K562 (cell line): ENCODE results near the gene PPIL1. TPM values are rescaled to one million over a fixed set of nuclear protein-coding genes. Genes with fewer than 3 reads are reported as not detected.

Experiments
- ATAC-seq: fragments of 200-7000 bp; cut with Tn5 transposase; 3 replicates; pipeline ENCODE4 v1.9.1; 2020; ENCODE audit warnings: moderate library complexity
- BruUV-seq: library from RNA; stranded (reverse); fragments of 400-500 nt; replicated peaks from 2 replicates; lab custom pipeline; 2021; lab: Mats Ljungman, UMichigan
- CTCF ChIA-PET: fragments of 300-600 bp; formaldehyde crosslinking; extraction: SDS; loops from one replicate; lab custom pipeline; 2021; ENCODE audit warnings: low intra/inter-chr PET ratio; lab: Yijun Ruan, JAX
- POLR2A ChIA-PET: fragments of 300-600, 350-650 bp; sonication (Branson Sonifier 250); formaldehyde crosslinking; extraction: SDS; loops from one replicate; lab custom pipeline; 2021; ENCODE audit warnings: antibody characterized with exemption, inconsistent platforms; lab: Yijun Ruan, JAX
- DNase-seq, 4 experiments: peaks; one replicate each; pipeline versions ENCODE4 v3.0.0 to v3.0.0-alpha.2; 2011 to 2018; ENCODE audit warnings: low spot score in 3 of 4, mixed read lengths in 3 of 4; ENCODE audit errors: extremely low read depth in 1 of 4
- FAIRE-seq: peaks from 2 replicates; lab custom pipeline; 2011; peaks lifted over from hg19 to GRCh38; lab: Jason Lieb, UNC
- H2AFZ ChIP-seq: 2 replicates; pipeline ENCODE4 v1.6.0; 2011; ENCODE audit warnings: low read depth, low read length, control low read depth, inconsistent platforms
- H3K27ac ChIP-seq: fragments of 200-600 bp; 3 replicates; pipeline ENCODE4 v1.8.0; 2011; ENCODE audit warnings: low read depth, mild to moderate bottlenecking, control low read depth, inconsistent platforms, low read length, moderate library complexity, mixed read lengths; ENCODE audit errors: extremely low read depth
- H3K27me3 ChIP-seq, 2 experiments: fragments of 300-600 bp in 1 of 2; 2 replicates in 1 of 2; 3 replicates in 1 of 2; pipeline versions ENCODE4 v1.6.0 to v1.8.0; 2011; ENCODE audit warnings: inconsistent platforms in 2 of 2, low read length in 2 of 2, mild to moderate bottlenecking in 1 of 2, mixed read lengths in 1 of 2, moderate library complexity in 1 of 2; ENCODE audit not compliant: control insufficient read depth in 2 of 2, insufficient read depth in 2 of 2
- H3K36me3 ChIP-seq: fragments of 300-600 bp; 3 replicates; pipeline ENCODE4 v1.8.0; 2011; ENCODE audit warnings: mild to moderate bottlenecking, low read length, inconsistent platforms; ENCODE audit not compliant: control insufficient read depth, insufficient read depth
- H3K4me1 ChIP-seq, 2 experiments: fragments of 200-600 bp in 1 of 2; replicated peaks in 1 of 2; 2 replicates in 1 of 2; 3 replicates in 1 of 2; pipeline versions ENCODE4 v1.5.1 to v1.8.0; 2011; ENCODE audit warnings: inconsistent platforms in 2 of 2, low read length in 2 of 2, mild to moderate bottlenecking in 1 of 2, mixed read lengths in 1 of 2, moderate library complexity in 1 of 2; ENCODE audit not compliant: control insufficient read depth in 2 of 2, insufficient read depth in 2 of 2
- H3K4me2 ChIP-seq: 2 replicates; pipeline ENCODE4 v1.6.1; 2011; ENCODE audit warnings: low read length, control low read depth, inconsistent platforms, mixed read lengths; ENCODE audit not compliant: insufficient read depth
- H3K4me3 ChIP-seq: fragments of 200-600 bp; sonication (generic), shearing (Covaris generic); 2 replicates; pipeline ENCODE4 v1.5.1; 2016; ENCODE audit warnings: control low read depth, inconsistent platforms
- H3K79me2 ChIP-seq: fragments of 200-600 bp; 3 replicates; pipeline ENCODE4 v1.8.0; 2011; ENCODE audit warnings: low read length, inconsistent platforms; ENCODE audit not compliant: control insufficient read depth, insufficient read depth
- H3K9ac ChIP-seq, 2 experiments: 2 replicates each; pipeline versions ENCODE4 v1.6.0 to v1.6.1; 2011; ENCODE audit warnings: low read depth in 2 of 2, low read length in 2 of 2, control low read depth in 1 of 2, inconsistent platforms in 1 of 2, mild to moderate bottlenecking in 1 of 2, mixed read lengths in 1 of 2; ENCODE audit not compliant: insufficient read depth in 1 of 2
- H3K9me1 ChIP-seq: one replicate; pipeline ENCODE4 v1.6.0; 2011; ENCODE audit warnings: inconsistent platforms, mild to moderate bottlenecking, low read length, moderate library complexity; ENCODE audit not compliant: control insufficient read depth, insufficient read depth
- H3K9me3 ChIP-seq: replicated peaks from 2 replicates; pipeline ENCODE4 v1.5.1; 2011; ENCODE audit warnings: low read depth, low read length, inconsistent platforms; ENCODE audit not compliant: control insufficient read depth, insufficient read depth
- H4K20me1 ChIP-seq: replicated peaks from 2 replicates; pipeline ENCODE4 v1.6.1; 2011; ENCODE audit warnings: low read length, inconsistent platforms, mixed read lengths; ENCODE audit not compliant: control insufficient read depth, insufficient read depth
- ARHGAP35 ChIP-seq: fragments of 450-650 bp; IDR thresholded peaks from 2 replicates; pipeline ENCODE4 v1.6.1; 2018; ENCODE audit not compliant: partially characterized antibody
- BRD4 ChIP-seq: fragments of 200-600 bp; sonication (generic); IDR thresholded peaks from 2 replicates; pipeline ENCODE4 v1.6.1; 2017; ENCODE audit warnings: inconsistent platforms
- CEBPG ChIP-seq, 3 experiments: fragments of 200-800 bp in 1 of 3; sonication (Bioruptor generic) in 1 of 3; sonication (generic) in 1 of 3; formaldehyde crosslinking in 1 of 3; IDR thresholded peaks in 2 of 3; conservative IDR thresholded peaks in 1 of 3; 2 replicates each; pipeline versions ENCODE4 v1.6.1 to v1.8.0; 2016 to 2022; ENCODE audit warnings: missing compliant biosample characterization in 2 of 3, missing genetic modification characterization in 2 of 3, mild to moderate bottlenecking in 1 of 3, missing genetic modification reagents in 1 of 3
- CHD1 ChIP-seq: fragments of 200-600 bp; sonication (generic); IDR thresholded peaks from one replicate; pipeline ENCODE4 v1.6.1; 2012; ENCODE audit warnings: mild to moderate bottlenecking, moderate library complexity, low read length, inconsistent platforms
- HCFC1 ChIP-seq: IDR thresholded peaks from 2 replicates; pipeline ENCODE4 v1.6.1; 2012; ENCODE audit warnings: low read depth, low read length, improper control_type of control experiment
- KLF10 ChIP-seq: fragments of 250-450 bp; sonication (Bioruptor Pico); IDR thresholded peaks from 2 replicates; pipeline ENCODE4 v1.6.1; 2021; ENCODE audit warnings: matching md5 sums
- MCM5 ChIP-seq: fragments of 450-650 bp; IDR thresholded peaks from 2 replicates; pipeline ENCODE4 v1.6.1; 2016; ENCODE audit warnings: low read depth
- PRMT5 ChIP-seq: sonication (generic); formaldehyde crosslinking; IDR thresholded peaks from 2 replicates; pipeline ENCODE4 v1.5.0; 2020; ENCODE audit warnings: missing genetic modification reagents
- PURB ChIP-seq: sonication (generic); formaldehyde crosslinking; IDR thresholded peaks from 2 replicates; pipeline ENCODE4 v1.9.0; 2021; ENCODE audit warnings: low read depth, mild to moderate bottlenecking, missing genetic modification reagents
- SAP30 ChIP-seq: fragments of 200-600 bp; sonication (generic); IDR thresholded peaks from 2 replicates; pipeline ENCODE4 v1.6.1; 2012; ENCODE audit warnings: borderline replicate concordance, low read depth, mild to moderate bottlenecking, moderate library complexity, low read length, control low read depth, inconsistent platforms; ENCODE audit not compliant: insufficient read depth, poor library complexity, severe bottlenecking
- SP2 ChIP-seq: IDR thresholded peaks from 2 replicates; pipeline ENCODE4 v1.6.1; 2011; ENCODE audit warnings: mild to moderate bottlenecking, low read depth, low read length, moderate library complexity; ENCODE audit not compliant: poor library complexity, severe bottlenecking; ENCODE audit errors: extremely low read depth
- STAG1 ChIP-seq: sonication (generic); formaldehyde crosslinking; IDR thresholded peaks from 2 replicates; pipeline ENCODE4 v1.5.0; 2020; ENCODE audit warnings: missing genetic modification reagents, borderline replicate concordance
- ZNF408 ChIP-seq: fragments of 250-450 bp; sonication (Bioruptor Pico); IDR thresholded peaks from 2 replicates; pipeline ENCODE4 v1.4.0; 2020; ENCODE audit warnings: low read depth, mild to moderate bottlenecking, moderate library complexity
- ZNF57 ChIP-seq: fragments of 450-650 bp; formaldehyde crosslinking; IDR thresholded peaks from 2 replicates; pipeline ENCODE4 v1.4.0; 2020; ENCODE audit warnings: mild to moderate bottlenecking, moderate library complexity
- ZNF766 ChIP-seq: fragments of 200-800 bp; sonication (Bioruptor generic); conservative IDR thresholded peaks from 2 replicates; pipeline ENCODE4 v1.6.1; 2016; ENCODE audit warnings: missing genetic modification characterization, missing compliant biosample characterization
- WGBS: fragments of 100-300 bp; shearing (Covaris generic); methylation state at CpG from one replicate; pipeline ENCODE4 v1.1.6; 2016; ENCODE audit warnings: low coverage, mixed read lengths; ENCODE audit not compliant: insufficient coverage; ENCODE audit errors: missing lambda C conversion rate; 5-methylcytosine and 5-hydroxymethylcytosine counted together
- in situ Hi-C: fragments of 300-500 bp; cut with MboI; formaldehyde crosslinking; loops from 4 replicates; pipeline ENCODE4 v1.15.0; 2018; ENCODE audit warnings: inconsistent platforms, mixed read lengths
- intact Hi-C: fragments of 100-400 bp; cut with micrococcal nuclease; formaldehyde crosslinking; loops from 2 replicates; pipeline ENCODE4 v1.14.2; 2022
- polyA plus RNA-seq, 8 experiments: library from polyadenylated mRNA; depleted of rRNA in 4 of 8; stranded (reverse) in 5 of 8; unstranded in 3 of 8; fragments of >200 nt; fragmentation: Nextera tagmentation in 2 of 8; fragmentation: Illumina TruSeq in 1 of 8; extraction: Ambion mirVana in 2 of 8; extraction: Trizol in 1 of 8; gene quantifications; 2 replicates each; pipeline versions ENCODE4 v1.2.1 to v1.2.3, GENCODE V29; 2011 to 2014; ENCODE audit warnings: inconsistent platforms in 1 of 8, missing spikeins in 1 of 8
- total RNA-seq, 7 experiments: library from RNA; depleted of rRNA in 6 of 7; stranded (reverse); fragments of >200 nt in 6 of 7; fragmentation: Illumina TruSeq in 2 of 7; extraction: Trizol in 2 of 7; gene quantifications; 2 replicates each; pipeline versions ENCODE4 v1.2.1 to v1.2.3, GENCODE V29; 2011 to 2021; ENCODE audit warnings: low replicate concordance in 1 of 7
- TF ChIP-seq, protein P1 (sequence below): sonication (generic); formaldehyde crosslinking; IDR thresholded peaks from 2 replicates; pipeline ENCODE4 v1.8.1; 2023; ENCODE audit warnings: mild to moderate bottlenecking, missing genetic modification reagents
- TF ChIP-seq, protein P2 (sequence below), 2 experiments: fragments of 150-350 bp in 1 of 2; IDR thresholded peaks; 2 replicates each; pipeline ENCODE4 v1.6.1; 2012 to 2016; ENCODE audit warnings: low read depth in 2 of 2, low read length in 2 of 2, mild to moderate bottlenecking in 1 of 2, moderate library complexity in 1 of 2

Gene PPIL1
- total and polyA plus RNA-seq, 9 of the 15 experiments (the other 6 are each of a cell fraction or from before 2014, with no cell fraction given) = 65.8 to 205 (median 130) TPM

DNA sequence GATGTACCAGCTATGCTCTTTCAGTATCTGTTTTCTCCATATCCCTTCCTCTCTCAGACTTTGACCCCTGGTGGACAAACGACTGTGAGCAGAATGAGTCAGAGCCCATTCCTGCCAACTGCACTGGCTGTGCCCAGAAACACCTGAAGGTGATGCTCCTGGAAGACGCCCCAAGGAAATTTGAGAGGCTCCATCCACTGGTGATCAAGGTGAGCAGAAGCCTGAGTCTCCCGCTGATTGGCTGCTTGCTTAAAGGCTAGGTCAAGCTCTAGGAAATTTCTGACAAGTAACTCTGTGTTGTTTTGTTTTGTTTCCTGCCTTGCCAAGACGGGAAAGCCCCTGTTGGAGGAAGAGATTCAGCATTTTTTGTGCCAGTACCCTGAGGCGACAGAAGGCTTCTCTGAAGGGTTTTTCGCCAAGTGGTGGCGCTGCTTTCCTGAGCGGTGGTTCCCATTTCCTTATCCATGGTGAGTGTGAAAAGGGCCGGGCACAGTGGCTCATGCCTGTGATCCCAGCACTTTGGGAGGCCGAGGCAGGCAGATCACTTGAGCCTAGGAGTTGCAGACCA, 39.7 kb upstream of the PPIL1 start:
- DNase-seq (no peak), ATAC-seq (no peak; the same call in 2 of the 3 replicates), FAIRE-seq (no peak)
- H3K27me3 ChIP-seq = no peaks in the 10 kb centered on the region
- CTCF ChIA-PET = no interaction called here
- H3K4me2 ChIP-seq = no peak overlapping the region
- intact Hi-C loops = loop anchor here (10.0 kb wide), 1 partner anchor 100 kb away; no protein-coding TSS in a partner anchor
- in situ Hi-C loops = no loop called here
- H3K4me1 ChIP-seq = peaks cover 0 to 2% of the 10 kb centered on the region in 2 experiments; a peak in 1 of 5 replicates
- no peaks in the 10 kb centered on the region for H3K79me2 ChIP-seq
- WGBS = 81% methylated on average over 10 of the region's 10 CpGs
- H4K20me1 ChIP-seq = 0 out of 2 replicates have a peak, but pooled peaks cover 3% of the 10 kb centered on the region
- POLR2A ChIA-PET = interaction anchor here (0.7 to 1.3 kb wide), 2 partner anchors 10 to 17 kb away, joined by 3 to 8 read pairs; no protein-coding TSS in a partner anchor
- no peak overlapping the region for H3K4me3 ChIP-seq
- H3K27ac ChIP-seq = no peak overlapping the region
- no peak overlapping the region for H3K9ac ChIP-seq
- H3K9me1 ChIP-seq = no peaks in the 10 kb centered on the region
- peaks cover 95% of the 10 kb centered on the region for H3K36me3 ChIP-seq
- no peaks in the 10 kb centered on the region for H3K9me3 ChIP-seq
- no peak overlapping the region for H2AFZ ChIP-seq
- no TSS peak for BruUV-seq
- TF ChIP-seq SAP30 = no peak
- no peak for TF ChIP-seq ZNF57 (CRISPR knock-in tag)
- TF ChIP-seq, protein P1, sequence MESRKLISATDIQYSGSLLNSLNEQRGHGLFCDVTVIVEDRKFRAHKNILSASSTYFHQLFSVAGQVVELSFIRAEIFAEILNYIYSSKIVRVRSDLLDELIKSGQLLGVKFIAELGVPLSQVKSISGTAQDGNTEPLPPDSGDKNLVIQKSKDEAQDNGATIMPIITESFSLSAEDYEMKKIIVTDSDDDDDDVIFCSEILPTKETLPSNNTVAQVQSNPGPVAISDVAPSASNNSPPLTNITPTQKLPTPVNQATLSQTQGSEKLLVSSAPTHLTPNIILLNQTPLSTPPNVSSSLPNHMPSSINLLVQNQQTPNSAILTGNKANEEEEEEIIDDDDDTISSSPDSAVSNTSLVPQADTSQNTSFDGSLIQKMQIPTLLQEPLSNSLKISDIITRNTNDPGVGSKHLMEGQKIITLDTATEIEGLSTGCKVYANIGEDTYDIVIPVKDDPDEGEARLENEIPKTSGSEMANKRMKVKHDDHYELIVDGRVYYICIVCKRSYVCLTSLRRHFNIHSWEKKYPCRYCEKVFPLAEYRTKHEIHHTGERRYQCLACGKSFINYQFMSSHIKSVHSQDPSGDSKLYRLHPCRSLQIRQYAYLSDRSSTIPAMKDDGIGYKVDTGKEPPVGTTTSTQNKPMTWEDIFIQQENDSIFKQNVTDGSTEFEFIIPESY = peak; percentile 53; the same call in 1 of the 2 replicates
- TF ChIP-seq ZNF408 = no peak
- TF ChIP-seq, protein P2, sequence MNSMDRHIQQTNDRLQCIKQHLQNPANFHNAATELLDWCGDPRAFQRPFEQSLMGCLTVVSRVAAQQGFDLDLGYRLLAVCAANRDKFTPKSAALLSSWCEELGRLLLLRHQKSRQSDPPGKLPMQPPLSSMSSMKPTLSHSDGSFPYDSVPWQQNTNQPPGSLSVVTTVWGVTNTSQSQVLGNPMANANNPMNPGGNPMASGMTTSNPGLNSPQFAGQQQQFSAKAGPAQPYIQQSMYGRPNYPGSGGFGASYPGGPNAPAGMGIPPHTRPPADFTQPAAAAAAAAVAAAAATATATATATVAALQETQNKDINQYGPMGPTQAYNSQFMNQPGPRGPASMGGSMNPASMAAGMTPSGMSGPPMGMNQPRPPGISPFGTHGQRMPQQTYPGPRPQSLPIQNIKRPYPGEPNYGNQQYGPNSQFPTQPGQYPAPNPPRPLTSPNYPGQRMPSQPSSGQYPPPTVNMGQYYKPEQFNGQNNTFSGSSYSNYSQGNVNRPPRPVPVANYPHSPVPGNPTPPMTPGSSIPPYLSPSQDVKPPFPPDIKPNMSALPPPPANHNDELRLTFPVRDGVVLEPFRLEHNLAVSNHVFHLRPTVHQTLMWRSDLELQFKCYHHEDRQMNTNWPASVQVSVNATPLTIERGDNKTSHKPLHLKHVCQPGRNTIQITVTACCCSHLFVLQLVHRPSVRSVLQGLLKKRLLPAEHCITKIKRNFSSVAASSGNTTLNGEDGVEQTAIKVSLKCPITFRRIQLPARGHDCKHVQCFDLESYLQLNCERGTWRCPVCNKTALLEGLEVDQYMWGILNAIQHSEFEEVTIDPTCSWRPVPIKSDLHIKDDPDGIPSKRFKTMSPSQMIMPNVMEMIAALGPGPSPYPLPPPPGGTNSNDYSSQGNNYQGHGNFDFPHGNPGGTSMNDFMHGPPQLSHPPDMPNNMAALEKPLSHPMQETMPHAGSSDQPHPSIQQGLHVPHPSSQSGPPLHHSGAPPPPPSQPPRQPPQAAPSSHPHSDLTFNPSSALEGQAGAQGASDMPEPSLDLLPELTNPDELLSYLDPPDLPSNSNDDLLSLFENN (IDR thresholded peaks at IDR 0.05; ENCODE audit: low read depth in 2 of 2, low read length in 2 of 2) = no peak
- TF ChIP-seq STAG1 (CRISPR knock-in tag) = 0 out of 2 replicates have a peak, but pooled peaks have one; percentile 23
- TF ChIP-seq HCFC1 = no peak
- TF ChIP-seq BRD4 = no peak
- TF ChIP-seq SP2 = no peak
- TF ChIP-seq PURB = no peak
- no peak for TF ChIP-seq KLF10 (CRISPR knock-in tag)
- no peak for TF ChIP-seq ZNF766
- no peak for TF ChIP-seq PRMT5
- no peak for TF ChIP-seq CEBPG (CRISPR knock-in tag; IDR thresholded peaks at IDR 0.05)
- TF ChIP-seq CEBPG (tag; conservative IDR thresholded peaks at IDR 0.05 in 1 of 2, IDR thresholded peaks at IDR 0.05 in 1 of 2) = no peak
- no peak for TF ChIP-seq MCM5
- TF ChIP-seq ARHGAP35 = no peak
- TF ChIP-seq CHD1 = no peak
